ENCODE data around the gene MMP8. TPM values are rescaled to one million over a fixed set of nuclear protein-coding genes. Genes with fewer than 3 reads are reported as not detected.

Gene MMP8
- total RNA-seq, 2 experiments from 2014 or later = not detected

DNA sequence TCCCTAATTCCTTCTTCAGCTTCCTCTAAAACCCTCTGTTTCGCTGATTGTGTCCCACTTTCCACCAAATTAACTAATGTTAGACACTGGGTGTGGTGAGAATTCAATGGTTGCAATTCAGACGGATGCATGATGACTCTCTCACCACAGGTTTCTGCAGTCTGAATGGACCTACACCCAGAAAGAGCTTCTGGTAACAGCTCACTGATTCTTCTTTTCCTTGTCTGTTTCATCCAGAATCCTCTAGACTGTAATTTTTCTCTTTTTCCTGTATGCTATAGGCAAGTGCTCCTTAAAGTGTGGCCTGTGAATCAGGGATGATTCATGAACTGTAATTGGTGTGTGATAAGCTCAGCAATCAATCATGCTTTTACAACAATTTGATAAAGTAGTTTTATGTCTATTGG is 37.6 kb upstream of the MMP8 start:
- CTCF ChIA-PET = no interaction called here

DNA sequence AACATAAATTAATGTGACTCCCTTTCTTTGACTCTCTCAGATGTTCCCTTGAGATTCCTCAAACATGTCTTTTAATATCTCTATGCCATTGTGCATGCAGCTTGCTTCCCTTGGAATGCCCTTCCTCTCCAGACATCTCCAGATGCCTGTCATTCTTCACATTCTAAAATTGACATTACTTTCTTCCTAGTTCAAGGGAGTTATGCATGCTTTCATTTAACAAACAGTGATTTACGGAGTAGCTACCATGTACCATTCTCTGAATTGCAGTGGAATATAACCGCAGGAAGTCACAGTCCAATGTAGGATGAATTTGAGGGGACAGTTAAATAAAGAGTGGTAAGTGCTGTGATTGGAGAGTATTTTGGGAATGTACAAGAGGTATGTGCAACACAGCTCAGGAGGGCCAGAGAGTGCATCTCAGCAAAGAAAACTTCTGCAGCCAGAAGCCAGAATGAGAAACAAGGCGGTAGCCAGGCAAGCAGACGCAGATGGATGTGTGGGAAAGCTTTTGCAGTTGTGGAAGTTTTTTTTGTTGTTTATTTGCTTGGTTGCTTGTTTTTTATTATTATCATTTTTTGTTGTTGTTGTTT is 37.0 kb upstream of the MMP8 start:
- intact Hi-C loops (cut with DNase I, micrococcal nuclease) = no loop called here
- CTCF ChIA-PET = no interaction called here

More for the DNA sequence above, 37.6 kb upstream of the MMP8 start:
- no peak overlapping the region for H3K4me3 Mint-ChIP-seq
- no peaks in the 10 kb centered on the region for H3K9me3 Mint-ChIP-seq
- H3K4me1 Mint-ChIP-seq (ENCODE audit: low read depth) = no peaks in the 10 kb centered on the region
- no peak overlapping the region for H3K27ac Mint-ChIP-seq
- Histone ChIP-seq H3K4me1 (ENCODE audit: insufficient read depth, low read length) (no peaks in the 10 kb centered on the region), H3K36me3 (ENCODE audit: insufficient read depth, low read length) (no peaks in the 10 kb centered on the region), H3K9me3 (ENCODE audit: control insufficient read depth in 1 of 2, insufficient read depth in 1 of 2, low read length in 2 of 2) (no peaks in the 10 kb centered on the region), H3K4me3 (ENCODE audit: low read length) (no peak overlapping the region), H3K27me3 (ENCODE audit: control insufficient read depth in 1 of 2, insufficient read depth in 2 of 2, low read length in 2 of 2) (no peaks in the 10 kb centered on the region), H3K27ac (ENCODE audit: low read depth in 1 of 2, low read length in 2 of 2) (no peak overlapping the region)
- DNase-seq (no peak), ATAC-seq (ENCODE audit: poor library complexity) (no peak)
- POLR2A ChIA-PET = no interaction called here
- no peaks in the 10 kb centered on the region for H3K36me3 Mint-ChIP-seq (ENCODE audit: low read depth)
- TF ChIP-seq, protein P1, sequence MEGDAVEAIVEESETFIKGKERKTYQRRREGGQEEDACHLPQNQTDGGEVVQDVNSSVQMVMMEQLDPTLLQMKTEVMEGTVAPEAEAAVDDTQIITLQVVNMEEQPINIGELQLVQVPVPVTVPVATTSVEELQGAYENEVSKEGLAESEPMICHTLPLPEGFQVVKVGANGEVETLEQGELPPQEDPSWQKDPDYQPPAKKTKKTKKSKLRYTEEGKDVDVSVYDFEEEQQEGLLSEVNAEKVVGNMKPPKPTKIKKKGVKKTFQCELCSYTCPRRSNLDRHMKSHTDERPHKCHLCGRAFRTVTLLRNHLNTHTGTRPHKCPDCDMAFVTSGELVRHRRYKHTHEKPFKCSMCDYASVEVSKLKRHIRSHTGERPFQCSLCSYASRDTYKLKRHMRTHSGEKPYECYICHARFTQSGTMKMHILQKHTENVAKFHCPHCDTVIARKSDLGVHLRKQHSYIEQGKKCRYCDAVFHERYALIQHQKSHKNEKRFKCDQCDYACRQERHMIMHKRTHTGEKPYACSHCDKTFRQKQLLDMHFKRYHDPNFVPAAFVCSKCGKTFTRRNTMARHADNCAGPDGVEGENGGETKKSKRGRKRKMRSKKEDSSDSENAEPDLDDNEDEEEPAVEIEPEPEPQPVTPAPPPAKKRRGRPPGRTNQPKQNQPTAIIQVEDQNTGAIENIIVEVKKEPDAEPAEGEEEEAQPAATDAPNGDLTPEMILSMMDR (IDR thresholded peaks at IDR 0.05) = no peak
- H3K27me3 Mint-ChIP-seq = peaks cover 32% of the 10 kb centered on the region
- intact Hi-C loops (cut with DNase I, micrococcal nuclease) = no loop called here

GRCh38 chr11:102760344-102761035 is 35.7 kb upstream of the MMP8 start:
- no peak overlapping the region for H3K27ac ChIP-seq (ENCODE audit: low read depth in 1 of 2, low read length in 2 of 2)
- H3K4me1 ChIP-seq (ENCODE audit: insufficient read depth, low read length) = no peaks in the 10 kb centered on the region
- TF ChIP-seq, protein P1 (IDR thresholded peaks at IDR 0.05) = no peak
- no peak overlapping the region for H3K4me3 Mint-ChIP-seq
- no peaks in the 10 kb centered on the region for H3K36me3 Mint-ChIP-seq (ENCODE audit: low read depth)
- ATAC-seq (ENCODE audit: poor library complexity) (no peak), DNase-seq (peak in 2 of 14 experiments; percentile 33 to 52)
- H3K27ac Mint-ChIP-seq = no peak overlapping the region
- H3K27me3 Mint-ChIP-seq = peaks cover 41% of the 10 kb centered on the region
- H3K36me3 ChIP-seq (ENCODE audit: insufficient read depth, low read length) = no peaks in the 10 kb centered on the region
- ChIA-PET POLR2A (no interaction called here), CTCF (no interaction called here)
- H3K4me3 ChIP-seq (ENCODE audit: low read length) = no peak overlapping the region
- no peaks in the 10 kb centered on the region for H3K27me3 ChIP-seq (ENCODE audit: control insufficient read depth in 1 of 2, insufficient read depth in 2 of 2, low read length in 2 of 2)
- intact Hi-C loops (cut with DNase I, micrococcal nuclease) = no loop called here
- no peaks in the 10 kb centered on the region for H3K4me1 Mint-ChIP-seq (ENCODE audit: low read depth)
- no peaks in the 10 kb centered on the region for H3K9me3 ChIP-seq (ENCODE audit: control insufficient read depth in 1 of 2, insufficient read depth in 1 of 2, low read length in 2 of 2)
- H3K9me3 Mint-ChIP-seq = no peaks in the 10 kb centered on the region

More for the DNA sequence above, 37.0 kb upstream of the MMP8 start:
- no peaks in the 10 kb centered on the region for H3K9me3 Mint-ChIP-seq
- Histone ChIP-seq H3K4me1 (ENCODE audit: insufficient read depth, low read length) (no peaks in the 10 kb centered on the region), H3K27ac (ENCODE audit: low read depth in 1 of 2, low read length in 2 of 2) (no peak overlapping the region), H3K27me3 (ENCODE audit: control insufficient read depth in 1 of 2, insufficient read depth in 2 of 2, low read length in 2 of 2) (no peaks in the 10 kb centered on the region), H3K36me3 (ENCODE audit: insufficient read depth, low read length) (no peaks in the 10 kb centered on the region), H3K9me3 (ENCODE audit: control insufficient read depth in 1 of 2, insufficient read depth in 1 of 2, low read length in 2 of 2) (no peaks in the 10 kb centered on the region), H3K4me3 (ENCODE audit: low read length) (no peak overlapping the region)
- TF ChIP-seq, protein P1 (IDR thresholded peaks at IDR 0.05) = no peak
- H3K27me3 Mint-ChIP-seq = peaks cover 35% of the 10 kb centered on the region
- H3K36me3 Mint-ChIP-seq (ENCODE audit: low read depth) = no peaks in the 10 kb centered on the region
- DNase-seq (no peak), ATAC-seq (ENCODE audit: poor library complexity) (no peak)
- H3K4me3 Mint-ChIP-seq = no peak overlapping the region
- POLR2A ChIA-PET = interaction anchor here (0.6 kb wide), 1 partner anchor 1713 kb away, joined by 3 read pairs; no protein-coding TSS in a partner anchor
- H3K4me1 Mint-ChIP-seq (ENCODE audit: low read depth) = no peaks in the 10 kb centered on the region
- H3K27ac Mint-ChIP-seq = no peak overlapping the region
